Kidney (tissue), 14 donors: Measurements from ENCODE around the gene KNSTRN. TPM values are rescaled to one million over a fixed set of nuclear protein-coding genes. Genes with fewer than 3 reads are reported as not detected.
A peak's percentile ranks its signal among the peaks of the same experiment; 100 is the strongest.

ENCODE experiments used
- DNase-seq, 5 donors: peaks; one replicate each; pipeline ENCODE4 v3.0.0-alpha.2; 2013 to 2020
- FAIRE-seq: peaks from 2 replicates; lab custom pipeline; 2012; peaks lifted over from hg19 to GRCh38; lab: Jason Lieb, UNC
- H3K27ac ChIP-seq, 2 donors: one replicate each; pipeline ENCODE4 v1.7.0; 2013; ENCODE audit warnings: low read depth in 2 of 2, low read length in 2 of 2, inconsistent platforms in 1 of 2
- H3K27me3 ChIP-seq: one replicate; pipeline ENCODE4 v1.7.1; 2013; ENCODE audit warnings: low read length, inconsistent platforms; ENCODE audit not compliant: control insufficient read depth, insufficient read depth
- H3K36me3 ChIP-seq, 3 donors: one replicate each; pipeline versions ENCODE4 v1.7.0 to v1.7.1; 2013; ENCODE audit warnings: low read length in 3 of 3, control low read depth in 1 of 3, inconsistent platforms in 1 of 3; ENCODE audit not compliant: insufficient read depth in 3 of 3, control insufficient read depth in 2 of 3
- H3K4me1 ChIP-seq, 3 donors: one replicate each; pipeline versions ENCODE4 v1.7.0 to v1.7.1; 2013; ENCODE audit warnings: low read length in 3 of 3, inconsistent platforms in 1 of 3, low read depth in 1 of 3; ENCODE audit not compliant: control insufficient read depth in 2 of 3, insufficient read depth in 2 of 3
- H3K4me3 ChIP-seq, 3 donors: one replicate each; pipeline versions ENCODE4 v1.7.0 to v1.8.1; 2013; ENCODE audit warnings: low read length in 3 of 3, control low read depth in 1 of 3, inconsistent platforms in 1 of 3
- H3K9ac ChIP-seq, 3 donors: one replicate each; pipeline versions ENCODE4 v1.7.0 to v1.7.1; 2013; ENCODE audit warnings: low read length in 3 of 3, control low read depth in 1 of 3, inconsistent platforms in 1 of 3
- H3K9me3 ChIP-seq, 3 donors: one replicate each; pipeline versions ENCODE4 v1.7.0 to v1.7.1; 2013; ENCODE audit warnings: low read length in 3 of 3, control low read depth in 1 of 3, inconsistent platforms in 1 of 3; ENCODE audit not compliant: control insufficient read depth in 2 of 3, insufficient read depth in 1 of 3
- CTCF ChIP-seq: IDR thresholded peaks from 3 replicates; pipeline ENCODE4 v1.5.1; 2012; ENCODE audit warnings: mild to moderate bottlenecking, moderate library complexity, borderline replicate concordance; ENCODE audit not compliant: insufficient read depth; ENCODE audit errors: extremely low read depth
- intact Hi-C: fragments of 100-400 bp; cut with DNase I; formaldehyde crosslinking; loops from one replicate; pipeline ENCODE4 v1.11.1; 2022
- polyA plus RNA-seq: library from polyadenylated mRNA; stranded (reverse); fragments of 350-450 nt; fragmentation: Illumina TruSeq; extraction: RNeasy Lipid Tissue Mini Kit (QIAGEN cat#74804); gene quantifications from one replicate; pipeline ENCODE4 v1.2.3, GENCODE V29; 2014; ENCODE audit warnings: low read depth, low replicate concordance; ENCODE audit not compliant: insufficient read depth
- total RNA-seq: library from RNA; stranded (reverse); fragmentation: NEBNext Ultra II Directional; extraction: Animal tissue kit (Norgen Biotek cat#: 25700); gene quantifications from one replicate; pipeline ENCODE4 v1.2.1, GENCODE V29; 2021
- donor health status: control.
- donor health status: control.
- donor health status: control.
- donor health status: control.
- donor health status: control.
- donor health status: DM: yes; HTN: yes; CAD: no.
- donor health status: Normal renal cell carcinoma (clear cell type).

The KNSTRN gene
- total and polyA plus RNA-seq, 2 donors from 2014 or later, result 5.5 to 7.4 TPM

GRCh38 chr15:40357723-40358470, 24.6 kb upstream of the KNSTRN start, which contains the start of gene DISP2:
DISP2 (plus strand) TSS chr15:40358219; CDS start chr15:40358322, 103 bp downstream.
- Histone ChIP-seq H3K4me1 (peaks cover 0 to 13% (median 0%) of the 10 kb centered on the region in 3 donors), H3K27ac (no peak within 1 kb of the TSS), H3K9me3 (no peaks in the 10 kb centered on the region), H3K36me3 (no peaks in the 10 kb centered on the region), H3K27me3 (no peaks in the 10 kb centered on the region), H3K4me3 (peak within 1 kb of the TSS in 2 of 3 donors; percentile 55 to 61), H3K9ac (peak within 1 kb of the TSS in 1 of 3 donors; percentile 12)
- DNase-seq (peak; percentile 91 to 95 (median 93)), FAIRE-seq (no peak)
- TF ChIP-seq CTCF, result no peak
- intact Hi-C loops, result no loop called here

- Histone ChIP-seq H3K27me3 (no peaks in the 10 kb centered on the region), H3K4me3 (no peak overlapping the region), H3K4me1 (peaks cover 0 to 13% (median 0%) of the 10 kb centered on the region in 3 donors), H3K9me3 (no peaks in the 10 kb centered on the region), H3K9ac (no peak overlapping the region), H3K27ac (no peak overlapping the region), H3K36me3 (no peaks in the 10 kb centered on the region)
- no peak for FAIRE-seq
- no peak for TF ChIP-seq CTCF
- DNase-seq, result peak in 2 of 5 donors; percentile 24 to 78
- intact Hi-C loops, result no loop called here
These were observed 23.8 kb upstream of the KNSTRN start for GRCh38 chr15:40358471-40359353.

- no peak overlapping the region for H3K27ac ChIP-seq
- DNase-seq, result no peak
- FAIRE-seq, result no peak
- H3K36me3 ChIP-seq, result no peaks in the 10 kb centered on the region
- H3K27me3 ChIP-seq, result no peaks in the 10 kb centered on the region
- no peaks in the 10 kb centered on the region for H3K9me3 ChIP-seq
- peaks cover 0 to 9% (median 0%) of the 10 kb centered on the region in 3 donors for H3K4me1 ChIP-seq
- intact Hi-C loops, result no loop called here
- no peak overlapping the region for H3K9ac ChIP-seq
- no peak overlapping the region for H3K4me3 ChIP-seq
- TF ChIP-seq CTCF, result no peak
These were observed 22.5 kb upstream of the KNSTRN start for GRCh38 chr15:40360015-40360414.
